Subcutaneous abdominal adipose tissue (tissue), 5 donors: Measurements from ENCODE around the gene NUBPL.

Source experiments
- H3K27ac ChIP-seq: one replicate; pipeline ENCODE4 v1.7.0; 2013; ENCODE audit warnings: low read depth, mild to moderate bottlenecking, inconsistent platforms, low read length, moderate library complexity
- H3K27me3 ChIP-seq, 5 donors: one replicate each; pipeline ENCODE4 v1.7.0; 2013; ENCODE audit warnings: low read length in 5 of 5, inconsistent platforms in 1 of 5; ENCODE audit not compliant: control insufficient read depth in 5 of 5, insufficient read depth in 4 of 5
- H3K36me3 ChIP-seq, 5 donors: one replicate each; pipeline ENCODE4 v1.7.0; 2013; ENCODE audit warnings: low read length in 5 of 5; ENCODE audit not compliant: control insufficient read depth in 5 of 5, insufficient read depth in 5 of 5
- H3K4me1 ChIP-seq, 5 donors: one replicate each; pipeline ENCODE4 v1.7.0; 2013; ENCODE audit warnings: low read length in 5 of 5, mild to moderate bottlenecking in 3 of 5, moderate library complexity in 1 of 5; ENCODE audit not compliant: control insufficient read depth in 5 of 5, insufficient read depth in 5 of 5
- H3K4me3 ChIP-seq, 5 donors: one replicate each; pipeline ENCODE4 v1.7.0; 2013; ENCODE audit warnings: low read length in 5 of 5, low read depth in 1 of 5
- H3K9ac ChIP-seq, 5 donors: one replicate each; pipeline ENCODE4 v1.7.0; 2013; ENCODE audit warnings: low read length in 5 of 5, mild to moderate bottlenecking in 4 of 5, moderate library complexity in 3 of 5
- H3K9me3 ChIP-seq, 5 donors: one replicate each; pipeline ENCODE4 v1.7.0; 2013; ENCODE audit warnings: low read length in 5 of 5; ENCODE audit not compliant: control insufficient read depth in 5 of 5
- donor health status: healthy.
- donor health status: healthy.
- donor health status: healthy.
- donor health status: healthy.
- donor health status: healthy.

The NUBPL gene, protein sequence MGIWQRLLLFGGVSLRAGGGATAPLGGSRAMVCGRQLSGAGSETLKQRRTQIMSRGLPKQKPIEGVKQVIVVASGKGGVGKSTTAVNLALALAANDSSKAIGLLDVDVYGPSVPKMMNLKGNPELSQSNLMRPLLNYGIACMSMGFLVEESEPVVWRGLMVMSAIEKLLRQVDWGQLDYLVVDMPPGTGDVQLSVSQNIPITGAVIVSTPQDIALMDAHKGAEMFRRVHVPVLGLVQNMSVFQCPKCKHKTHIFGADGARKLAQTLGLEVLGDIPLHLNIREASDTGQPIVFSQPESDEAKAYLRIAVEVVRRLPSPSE

DNA sequence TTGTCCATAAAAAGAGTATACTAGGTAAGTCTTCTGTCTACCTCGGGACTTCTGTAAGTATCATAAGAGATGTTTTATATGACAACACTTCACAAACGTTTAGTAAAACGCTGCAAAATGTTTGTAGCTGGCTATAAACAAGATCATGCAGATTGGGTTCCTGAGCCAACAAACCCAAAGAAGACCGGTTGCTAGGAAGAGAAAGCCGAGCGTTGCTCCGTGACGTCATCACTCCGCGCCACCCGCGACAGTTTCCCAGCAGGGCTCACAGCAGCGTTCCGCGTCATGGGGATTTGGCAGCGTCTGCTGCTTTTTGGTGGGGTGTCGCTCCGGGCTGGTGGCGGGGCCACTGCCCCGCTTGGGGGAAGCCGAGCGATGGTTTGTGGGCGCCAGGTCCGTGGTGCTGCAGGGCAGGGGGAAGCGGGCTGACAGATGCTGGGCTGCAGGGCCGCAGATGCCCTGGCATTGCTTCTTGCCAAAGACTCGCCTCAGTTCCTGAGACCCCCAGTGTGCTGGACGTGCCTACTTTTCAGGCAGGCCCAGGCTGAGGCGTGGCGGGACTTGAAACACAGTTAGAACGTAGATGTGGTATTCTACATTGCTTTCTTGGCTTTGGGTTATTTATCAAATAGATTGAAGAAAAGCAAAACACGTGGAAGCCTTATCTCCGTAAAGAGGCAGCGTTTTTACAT lies at the start of gene NUBPL:
Gene NUBPL, plus strand, starts transcription at position 250 of the 692 bp plus-strand sequence. Its CDS starts 36 bp downstream, at position 286.
- peak within 1 kb of the TSS; percentile 69 to 96 (median 90) for H3K9ac ChIP-seq
- H3K9me3 ChIP-seq: no peaks in the 10 kb centered on the region
- H3K27me3 ChIP-seq: no peaks in the 10 kb centered on the region
- no peaks in the 10 kb centered on the region for H3K36me3 ChIP-seq
- peak within 1 kb of the TSS; percentile 88 to 100 (median 97) for H3K4me3 ChIP-seq
- H3K27ac ChIP-seq: peak within 1 kb of the TSS; percentile 88
- peaks cover 4 to 15% (median 11%) of the 10 kb centered on the region in 5 donors for H3K4me1 ChIP-seq

DNA sequence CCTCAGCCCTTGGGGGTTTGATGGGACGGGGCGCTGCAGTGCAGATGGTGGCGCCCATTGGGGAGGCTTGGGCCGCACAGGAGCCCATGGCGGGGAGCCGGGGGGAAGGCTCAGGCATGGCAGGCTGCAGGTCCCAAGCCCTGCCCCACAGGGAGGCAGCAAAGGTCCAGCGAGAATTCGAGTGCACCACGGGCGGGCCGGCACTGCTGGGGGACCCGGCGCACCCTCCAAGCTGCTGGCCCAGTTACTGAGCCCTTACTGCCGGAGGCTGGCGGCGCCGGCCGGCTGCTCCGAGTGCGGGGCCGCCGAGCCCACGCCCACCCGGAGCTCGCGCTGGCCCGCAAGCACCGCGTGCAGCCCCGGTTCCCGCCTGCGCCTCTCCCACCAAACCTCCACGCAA lies 34.1 kb upstream of the NUBPL start:
- Histone ChIP-seq H3K27ac (no peak overlapping the region), H3K27me3 (no peaks in the 10 kb centered on the region), H3K9me3 (no peaks in the 10 kb centered on the region), H3K36me3 (no peaks in the 10 kb centered on the region), H3K9ac (no peak overlapping the region), H3K4me1 (no peaks in the 10 kb centered on the region), H3K4me3 (no peak overlapping the region)

DNA sequence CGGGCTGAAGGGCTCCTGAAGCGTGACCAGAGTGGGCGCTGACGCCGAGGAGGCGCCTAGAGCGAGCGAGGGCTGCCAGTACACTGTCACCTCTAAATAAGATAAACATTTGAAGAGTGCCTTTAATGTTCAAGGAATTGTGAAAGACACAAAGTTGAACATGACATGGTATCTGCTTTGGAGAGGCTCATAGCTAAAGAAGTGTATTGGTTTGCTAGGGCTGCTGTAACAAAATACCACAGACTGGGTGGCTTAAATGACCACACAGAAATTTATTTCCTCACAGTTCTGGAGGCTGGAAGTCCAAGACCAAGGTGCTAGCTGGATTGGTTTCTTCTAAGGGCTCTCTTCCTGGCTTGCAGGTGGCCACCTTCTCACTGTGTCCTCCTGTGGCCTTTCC lies 33.7 kb upstream of the NUBPL start:
- no peak overlapping the region for H3K9ac ChIP-seq
- no peaks in the 10 kb centered on the region for H3K4me1 ChIP-seq
- no peaks in the 10 kb centered on the region for H3K36me3 ChIP-seq
- no peak overlapping the region for H3K27ac ChIP-seq
- H3K9me3 ChIP-seq: no peaks in the 10 kb centered on the region
- H3K27me3 ChIP-seq: no peaks in the 10 kb centered on the region
- no peak overlapping the region for H3K4me3 ChIP-seq

DNA sequence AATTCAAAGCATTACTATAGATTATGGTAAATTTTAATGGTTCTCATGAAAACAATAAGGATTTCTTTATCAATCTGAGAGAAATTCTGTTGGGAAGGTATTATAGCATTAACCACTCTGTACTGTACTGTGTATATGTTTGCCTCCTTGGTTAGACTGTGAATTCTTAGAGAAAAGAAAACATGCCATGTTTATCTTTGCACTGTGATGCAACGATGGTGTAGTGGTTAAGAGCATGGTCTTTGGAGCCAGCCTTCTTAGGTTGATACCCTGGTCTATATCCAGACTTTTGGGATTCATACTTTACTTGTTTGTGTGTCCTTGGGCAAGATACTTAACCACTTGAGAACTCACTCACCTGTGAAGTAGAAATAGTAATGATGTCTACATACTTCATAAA lies 32.2 kb upstream of the NUBPL start:
- H3K9ac ChIP-seq: no peak overlapping the region

DNA sequence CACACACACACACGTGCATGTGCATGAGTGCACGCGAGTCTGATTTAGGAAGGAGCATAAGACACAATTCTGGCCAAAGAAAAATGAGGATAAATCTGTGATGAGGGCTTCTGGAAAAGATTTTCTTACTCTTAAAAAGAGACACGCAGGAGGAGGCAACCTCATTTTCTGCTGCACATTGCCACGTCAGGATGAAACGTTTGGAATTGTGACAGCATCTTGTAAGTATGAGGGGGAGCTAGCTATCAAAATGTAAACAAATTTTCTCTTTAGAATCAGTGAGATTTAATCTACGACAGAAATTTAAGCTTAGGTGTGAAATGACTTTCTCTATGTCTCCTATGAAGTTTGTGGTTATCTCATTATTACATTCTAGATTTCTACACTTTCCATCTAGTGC lies 31.1 kb upstream of the NUBPL start:
- Histone ChIP-seq H3K27me3 (no peaks in the 10 kb centered on the region), H3K9me3 (no peaks in the 10 kb centered on the region), H3K9ac (no peak overlapping the region), H3K36me3 (no peaks in the 10 kb centered on the region), H3K4me3 (no peak overlapping the region), H3K4me1 (no peaks in the 10 kb centered on the region), H3K27ac (no peak overlapping the region)

More for the DNA sequence above, 32.2 kb upstream of the NUBPL start:
- Histone ChIP-seq H3K9me3 (no peaks in the 10 kb centered on the region), H3K27me3 (no peaks in the 10 kb centered on the region), H3K27ac (no peak overlapping the region), H3K36me3 (no peaks in the 10 kb centered on the region), H3K4me3 (no peak overlapping the region), H3K4me1 (no peaks in the 10 kb centered on the region)

DNA sequence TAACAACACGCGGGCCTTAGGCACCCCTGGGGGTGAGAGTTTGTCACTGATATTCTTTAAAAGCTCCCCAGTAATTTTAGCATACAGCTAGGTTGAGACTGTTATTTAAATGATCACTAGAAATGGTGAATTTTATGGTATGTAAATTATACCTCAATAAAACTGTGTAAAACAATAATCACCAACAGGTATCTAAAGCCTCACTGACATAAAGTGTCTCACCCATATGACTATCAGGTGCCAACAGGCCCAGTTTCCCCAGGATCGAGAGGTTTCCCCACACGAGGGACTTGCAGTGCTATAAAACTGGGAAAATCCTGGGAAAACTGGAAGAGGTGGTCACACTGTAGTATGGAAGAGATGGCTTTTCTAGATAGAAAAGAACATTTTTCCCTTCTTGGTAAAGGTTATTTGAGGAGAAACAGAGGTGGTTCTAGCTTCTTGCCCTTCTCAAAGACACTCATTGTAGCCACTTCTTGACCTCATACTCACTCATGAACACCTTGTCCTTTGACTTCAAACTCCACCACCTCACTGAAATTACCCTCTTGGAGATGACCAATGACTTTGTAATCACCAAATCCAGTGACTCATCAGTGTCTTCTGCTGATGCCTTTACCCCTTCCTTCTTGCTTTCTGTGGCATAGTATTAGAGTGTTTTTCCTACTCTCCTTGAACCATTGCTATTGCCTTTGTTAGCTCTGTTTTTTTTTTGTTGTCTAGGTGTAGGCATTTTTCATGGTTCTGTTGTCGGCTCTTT lies 24.8 kb upstream of the NUBPL start:
- Histone ChIP-seq H3K27me3 (no peaks in the 10 kb centered on the region), H3K27ac (no peak overlapping the region), H3K9ac (no peak overlapping the region), H3K36me3 (no peaks in the 10 kb centered on the region), H3K4me3 (no peak overlapping the region), H3K4me1 (no peaks in the 10 kb centered on the region), H3K9me3 (no peaks in the 10 kb centered on the region)

DNA sequence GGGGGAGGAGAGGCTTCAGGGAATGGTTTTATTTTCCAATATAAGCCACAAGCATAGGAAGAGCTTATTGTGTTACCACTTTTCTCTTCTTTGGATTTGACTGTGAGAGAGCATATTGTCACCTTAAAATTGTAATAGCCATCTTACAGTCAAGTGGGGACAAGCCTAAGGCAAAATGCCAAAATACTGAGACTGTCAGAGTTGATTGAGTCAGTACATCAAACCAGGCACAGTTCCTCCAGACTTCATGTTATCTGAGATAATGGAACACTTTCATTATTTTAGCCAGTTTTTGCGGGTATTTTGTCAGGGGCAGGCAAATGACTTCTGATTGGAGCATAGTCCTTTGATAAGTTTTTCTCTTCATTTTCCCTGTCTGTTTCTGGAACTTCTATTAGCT lies 19.5 kb upstream of the NUBPL start:
- no peaks in the 10 kb centered on the region for H3K9me3 ChIP-seq
- H3K27me3 ChIP-seq: no peaks in the 10 kb centered on the region

DNA sequence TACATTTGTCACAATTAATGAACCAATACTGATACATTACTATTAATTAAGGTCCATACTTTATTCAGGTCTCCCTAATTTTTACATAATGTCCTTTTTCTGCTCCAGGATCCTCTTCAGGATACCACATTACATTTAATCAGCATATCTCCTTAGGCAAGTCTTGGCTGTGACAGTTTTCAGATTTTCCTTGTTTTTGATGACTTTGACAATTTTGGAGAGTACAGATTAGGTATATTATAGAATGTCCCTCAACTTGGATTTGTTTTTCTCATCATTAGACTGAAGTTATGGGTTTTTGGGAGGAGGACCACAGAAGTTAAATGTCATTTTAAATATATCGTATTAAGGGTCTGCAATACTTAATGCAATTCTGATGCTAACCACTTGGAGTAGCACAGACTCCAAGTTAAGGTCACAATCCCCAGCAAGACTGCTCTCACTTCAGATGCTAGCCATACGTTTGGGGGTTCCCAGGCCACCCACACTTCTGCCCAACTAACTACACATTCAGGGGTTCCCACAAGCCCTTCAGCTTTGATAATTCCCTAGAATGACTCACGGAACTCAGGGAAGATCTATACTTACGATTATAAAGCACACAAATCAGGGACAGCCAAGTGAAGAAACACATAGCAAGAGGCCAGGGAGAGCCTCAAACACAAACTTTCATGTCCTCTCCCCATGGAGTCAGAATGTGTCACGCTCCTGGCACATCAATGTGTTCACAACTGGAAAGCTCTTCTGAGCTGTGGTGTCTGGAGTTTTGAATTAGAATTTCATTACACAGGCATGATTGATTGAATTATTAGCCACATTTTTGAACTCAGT lies 17.0 kb upstream of the NUBPL start:
- no peak overlapping the region for H3K9ac ChIP-seq
- no peaks in the 10 kb centered on the region for H3K36me3 ChIP-seq
- no peaks in the 10 kb centered on the region for H3K27me3 ChIP-seq
- no peaks in the 10 kb centered on the region for H3K4me1 ChIP-seq
- no peak overlapping the region for H3K27ac ChIP-seq
- H3K4me3 ChIP-seq: no peak overlapping the region
- peaks cover 0 to 3% (median 0%) of the 10 kb centered on the region in 5 donors for H3K9me3 ChIP-seq

More for the DNA sequence above, 19.5 kb upstream of the NUBPL start:
- Histone ChIP-seq H3K4me1 (no peaks in the 10 kb centered on the region), H3K9ac (no peak overlapping the region), H3K4me3 (no peak overlapping the region), H3K27ac (no peak overlapping the region), H3K36me3 (no peaks in the 10 kb centered on the region)

DNA sequence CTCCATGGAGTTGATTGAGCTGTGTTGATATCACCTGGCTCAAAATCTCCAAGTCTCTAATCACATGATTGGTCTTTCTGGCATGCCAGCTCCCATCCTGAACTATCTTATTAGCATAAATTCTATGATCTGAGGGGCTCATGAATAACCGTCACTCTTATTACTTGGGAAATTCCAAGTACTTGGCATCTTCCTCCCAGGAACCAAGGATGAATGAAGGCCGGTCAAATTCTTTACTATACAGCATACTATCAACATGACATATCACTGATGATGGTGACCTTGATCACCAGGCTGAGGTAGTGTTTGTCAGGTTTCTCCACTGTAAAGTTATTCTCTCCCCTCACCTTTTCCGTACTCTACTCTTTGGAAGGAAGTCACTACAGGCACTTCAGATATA lies 16.4 kb upstream of the NUBPL start:
- H3K27me3 ChIP-seq: no peaks in the 10 kb centered on the region
- H3K36me3 ChIP-seq: no peaks in the 10 kb centered on the region
- peaks cover 0 to 3% (median 0%) of the 10 kb centered on the region in 5 donors for H3K9me3 ChIP-seq
- H3K27ac ChIP-seq: no peak overlapping the region
- no peak overlapping the region for H3K4me3 ChIP-seq
- no peak overlapping the region for H3K9ac ChIP-seq
- H3K4me1 ChIP-seq: no peaks in the 10 kb centered on the region
